SU-DHL-6 (cell line): ENCODE results near the gene SCRG1.

ENCODE experiments used
- H2AFZ ChIP-seq: fragments of 200-600 bp; sonication (generic); 2 replicates; pipeline ENCODE4 v1.6.1; 2014; ENCODE audit warnings: low read depth, mild to moderate bottlenecking, moderate library complexity, mixed read lengths, antibody characterized with exemption, low read length; ENCODE audit not compliant: severe bottlenecking
- H3F3A ChIP-seq: fragments of 200-600 bp; shearing (Covaris generic); 2 replicates; pipeline ENCODE4 v1.6.0; 2016; ENCODE audit warnings: antibody characterized with exemption, mild to moderate bottlenecking; ENCODE audit not compliant: insufficient read depth
- H3K27ac ChIP-seq: fragments of 200-600 bp; sonication (generic); 2 replicates; pipeline ENCODE4 v1.5.1; 2016; ENCODE audit warnings: low read depth, mild to moderate bottlenecking, low read length, moderate library complexity, mixed read lengths
- H3K27me3 ChIP-seq: fragments of 200-600 bp; sonication (generic), shearing (Covaris generic); 2 replicates; pipeline ENCODE4 v1.6.0; 2014; ENCODE audit warnings: mild to moderate bottlenecking, low read length
- H3K36me3 ChIP-seq: fragments of 200-600 bp; sonication (generic); 2 replicates; pipeline ENCODE4 v1.6.1; 2014; ENCODE audit warnings: mild to moderate bottlenecking, low read length, mixed read lengths
- H3K4me2 ChIP-seq: fragments of 300-600, 200-600 bp; shearing (Covaris generic), sonication (generic); 2 replicates; pipeline ENCODE4 v1.6.0; 2014; ENCODE audit warnings: low read length, low read depth, mild to moderate bottlenecking; ENCODE audit not compliant: poor library complexity, severe bottlenecking
- H3K4me3 ChIP-seq: fragments of 200-600 bp; sonication (generic); 2 replicates; pipeline ENCODE4 v1.5.1; 2014; ENCODE audit warnings: antibody characterized with exemption, low read length, mild to moderate bottlenecking, mixed read lengths; ENCODE audit not compliant: insufficient read depth, poor library complexity, severe bottlenecking
- H3K79me2 ChIP-seq: fragments of 200-600 bp; sonication (generic); 2 replicates; pipeline ENCODE4 v1.6.1; 2014; ENCODE audit warnings: mild to moderate bottlenecking, low read length, moderate library complexity; ENCODE audit not compliant: insufficient read depth
- H3K9ac ChIP-seq: fragments of 200-600 bp; sonication (generic); 2 replicates; pipeline ENCODE4 v1.7.0; 2014; ENCODE audit warnings: mild to moderate bottlenecking, low read length
- H3K9me2 ChIP-seq: fragments of 200-600 bp; sonication (generic); replicated peaks from 2 replicates; pipeline ENCODE4 v1.6.1; 2014; ENCODE audit warnings: low read length; ENCODE audit not compliant: insufficient read depth
- H3K9me3 ChIP-seq: fragments of 200-600 bp; sonication (generic); 2 replicates; pipeline ENCODE4 v1.6.1; 2014; ENCODE audit warnings: low read length, mixed read lengths; ENCODE audit not compliant: insufficient read depth
- H4K20me1 ChIP-seq: fragments of 200-600 bp; sonication (generic); 2 replicates; pipeline ENCODE4 v1.6.1; 2014; ENCODE audit warnings: low read depth, mild to moderate bottlenecking, antibody characterized with exemption, low read length, moderate library complexity, mixed read lengths
- EZH2phosphoT487 ChIP-seq: fragments of 200-600 bp; sonication (generic), shearing (Covaris generic); conservative IDR thresholded peaks from 2 replicates; pipeline ENCODE4 v1.6.1; 2018; ENCODE audit warnings: mild to moderate bottlenecking, antibody characterized with exemption, low read length, moderate library complexity, mixed read lengths
- TF ChIP-seq, protein P1 (sequence below): fragments of 200-600 bp; sonication (generic); IDR thresholded peaks from one replicate; pipeline ENCODE4 v1.5.1; 2017; ENCODE audit warnings: antibody characterized with exemption, mild to moderate bottlenecking, low read length, moderate library complexity; ENCODE audit not compliant: insufficient read depth, poor library complexity, severe bottlenecking

Gene SCRG1

DNA sequence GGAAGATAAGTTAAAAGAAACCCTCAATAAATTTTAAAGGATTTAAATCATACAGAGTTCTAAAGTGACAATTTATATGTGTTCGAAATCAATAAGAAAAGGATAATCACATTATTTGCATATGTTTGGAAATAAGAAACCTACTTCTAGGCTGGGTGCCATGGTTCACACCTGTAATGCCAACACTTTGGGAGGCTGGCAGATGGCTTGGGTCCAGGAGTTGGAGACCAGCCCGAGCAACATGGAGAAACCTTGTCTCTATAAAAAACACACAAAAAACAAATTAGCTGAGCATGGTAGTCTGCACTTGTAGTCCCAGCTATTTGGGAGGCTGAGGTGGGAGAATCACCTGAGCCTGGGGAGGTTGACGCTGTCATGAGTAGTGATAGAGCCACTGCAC lies 36.2 kb downstream of the SCRG1 start:
- Histone ChIP-seq H3K27ac (no peak overlapping the region), H3K9ac (no peak overlapping the region), H2AFZ (no peak overlapping the region), H3K27me3 (no peaks in the 10 kb centered on the region), H3K9me2 (no peaks in the 10 kb centered on the region), H3K4me2 (no peak overlapping the region), H3K36me3 (0 out of 2 replicates have a peak, but pooled peaks cover 4% of the 10 kb centered on the region), H3F3A (peaks cover 2% of the 10 kb centered on the region; the same call in 1 of the 2 replicates), H3K4me3 (no peak overlapping the region), H3K79me2 (no peaks in the 10 kb centered on the region), H3K9me3 (no peaks in the 10 kb centered on the region), H4K20me1 (no peaks in the 10 kb centered on the region)
- TF ChIP-seq EZH2phosphoT487: no peak

DNA sequence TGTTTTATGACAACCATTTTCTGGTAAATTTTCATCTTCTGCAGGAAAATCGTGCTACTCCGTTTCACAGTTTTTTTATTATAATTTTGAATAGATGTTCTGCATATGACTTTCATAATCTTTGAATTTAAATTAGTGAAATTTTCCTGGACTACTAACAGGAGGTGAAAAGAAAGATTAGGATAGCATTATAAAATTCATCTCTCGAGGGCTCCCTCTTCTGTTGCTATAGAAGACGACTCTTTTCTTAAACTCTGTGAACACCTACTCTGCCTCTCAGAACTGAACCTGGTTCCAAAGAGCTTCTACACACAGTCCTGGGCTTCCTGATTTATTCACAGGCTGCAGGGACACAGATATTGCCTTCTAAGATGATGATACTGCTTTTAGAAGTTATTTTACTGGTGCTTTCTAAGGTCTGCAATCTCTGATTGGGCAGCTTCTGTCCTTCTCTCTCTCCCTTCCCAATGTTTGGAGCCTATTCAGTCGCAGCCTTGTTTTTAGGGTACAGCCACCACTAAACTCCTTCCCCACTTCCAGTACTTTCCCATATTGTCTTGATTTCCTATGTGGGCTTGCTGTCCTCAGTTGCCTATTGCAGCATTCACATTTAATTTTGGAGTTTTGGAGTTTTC lies 38.2 kb downstream of the SCRG1 start:
- Histone ChIP-seq H4K20me1 (no peaks in the 10 kb centered on the region), H3K4me2 (no peak overlapping the region), H3K9me2 (no peaks in the 10 kb centered on the region), H3K27ac (no peak overlapping the region), H3F3A (no peaks in the 10 kb centered on the region), H3K9ac (no peak overlapping the region), H3K79me2 (no peaks in the 10 kb centered on the region), H3K9me3 (no peaks in the 10 kb centered on the region), H3K4me3 (no peak overlapping the region), H3K36me3 (0 out of 2 replicates have a peak, but pooled peaks cover 4% of the 10 kb centered on the region), H2AFZ (no peak overlapping the region), H3K27me3 (no peaks in the 10 kb centered on the region)
- TF ChIP-seq, protein P1, sequence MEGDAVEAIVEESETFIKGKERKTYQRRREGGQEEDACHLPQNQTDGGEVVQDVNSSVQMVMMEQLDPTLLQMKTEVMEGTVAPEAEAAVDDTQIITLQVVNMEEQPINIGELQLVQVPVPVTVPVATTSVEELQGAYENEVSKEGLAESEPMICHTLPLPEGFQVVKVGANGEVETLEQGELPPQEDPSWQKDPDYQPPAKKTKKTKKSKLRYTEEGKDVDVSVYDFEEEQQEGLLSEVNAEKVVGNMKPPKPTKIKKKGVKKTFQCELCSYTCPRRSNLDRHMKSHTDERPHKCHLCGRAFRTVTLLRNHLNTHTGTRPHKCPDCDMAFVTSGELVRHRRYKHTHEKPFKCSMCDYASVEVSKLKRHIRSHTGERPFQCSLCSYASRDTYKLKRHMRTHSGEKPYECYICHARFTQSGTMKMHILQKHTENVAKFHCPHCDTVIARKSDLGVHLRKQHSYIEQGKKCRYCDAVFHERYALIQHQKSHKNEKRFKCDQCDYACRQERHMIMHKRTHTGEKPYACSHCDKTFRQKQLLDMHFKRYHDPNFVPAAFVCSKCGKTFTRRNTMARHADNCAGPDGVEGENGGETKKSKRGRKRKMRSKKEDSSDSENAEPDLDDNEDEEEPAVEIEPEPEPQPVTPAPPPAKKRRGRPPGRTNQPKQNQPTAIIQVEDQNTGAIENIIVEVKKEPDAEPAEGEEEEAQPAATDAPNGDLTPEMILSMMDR: no peak
- TF ChIP-seq EZH2phosphoT487: no peak

DNA sequence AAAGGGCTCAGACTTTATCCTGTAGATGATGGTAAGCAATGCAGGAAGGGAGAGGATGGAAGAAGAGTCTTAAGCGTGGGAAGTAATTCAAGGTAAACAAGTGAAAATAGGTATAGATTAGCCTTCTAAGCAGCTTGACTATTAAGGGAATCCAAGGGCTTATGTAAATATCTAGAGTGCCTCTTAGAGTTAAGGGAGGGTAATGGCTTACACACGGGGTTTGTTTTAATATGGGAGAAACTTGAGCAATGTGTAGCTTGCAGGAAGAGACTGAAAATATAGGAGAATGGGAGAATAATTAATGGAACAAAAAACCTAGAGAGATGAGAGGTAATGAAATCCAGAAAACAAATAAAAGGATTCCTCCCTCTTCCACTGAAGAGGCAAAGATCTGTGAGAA lies 41.0 kb downstream of the SCRG1 start:
- no peak overlapping the region for H3K9ac ChIP-seq
- no peaks in the 10 kb centered on the region for H3K27me3 ChIP-seq
- H3K36me3 ChIP-seq: 0 out of 2 replicates have a peak, but pooled peaks cover 4% of the 10 kb centered on the region
- no peaks in the 10 kb centered on the region for H3K9me2 ChIP-seq
- H3K4me2 ChIP-seq: no peak overlapping the region
- H3K27ac ChIP-seq: no peak overlapping the region
- H3K79me2 ChIP-seq: no peaks in the 10 kb centered on the region
- H2AFZ ChIP-seq: no peak overlapping the region
- H4K20me1 ChIP-seq: no peaks in the 10 kb centered on the region
- no peaks in the 10 kb centered on the region for H3K9me3 ChIP-seq
- H3K4me3 ChIP-seq: no peak overlapping the region
- no peak for TF ChIP-seq EZH2phosphoT487
- TF ChIP-seq, protein P1: no peak
- no peaks in the 10 kb centered on the region for H3F3A ChIP-seq

DNA sequence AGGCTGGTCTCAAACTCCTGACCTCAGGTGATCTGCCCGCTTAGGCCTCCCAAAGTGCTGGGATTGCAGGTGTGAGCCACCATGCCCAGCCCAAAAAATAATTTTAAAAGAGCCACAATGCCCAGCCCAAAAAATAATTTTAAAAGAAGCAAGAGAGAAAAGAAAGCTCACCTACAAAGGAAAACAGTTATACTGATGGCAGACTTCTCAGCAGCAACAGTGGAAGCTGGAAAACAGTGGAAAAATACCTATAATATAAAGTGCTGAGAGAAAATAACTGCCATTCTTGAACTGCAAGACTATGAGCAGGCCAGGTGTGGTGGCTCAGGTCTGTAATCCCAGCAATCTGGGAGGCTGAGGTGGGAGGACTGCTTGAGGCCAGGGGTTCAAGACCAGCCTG lies 51.4 kb downstream of the SCRG1 start:
- Histone ChIP-seq H3K27me3 (no peaks in the 10 kb centered on the region), H3K9ac (no peak overlapping the region), H3K27ac (no peak overlapping the region), H3K36me3 (no peaks in the 10 kb centered on the region), H3F3A (no peaks in the 10 kb centered on the region), H3K79me2 (no peaks in the 10 kb centered on the region), H4K20me1 (no peaks in the 10 kb centered on the region), H3K4me3 (no peak overlapping the region), H2AFZ (no peak overlapping the region), H3K4me2 (no peak overlapping the region), H3K9me3 (no peaks in the 10 kb centered on the region), H3K9me2 (no peaks in the 10 kb centered on the region)
- TF ChIP-seq EZH2phosphoT487: no peak
- TF ChIP-seq, protein P1: no peak
